ENCODE measurements around the gene STAC3.

STAC3 gene

GRCh38 chr12:57193706-57194245 lies 57.2 kb downstream of the STAC3 start:
- TF ChIP-seq CTCF (IDR thresholded peaks at IDR 0.05; ENCODE audit: low read depth, low read length): no peak
- no peak overlapping the region for H3K4me3 ChIP-seq (ENCODE audit: low read depth, low read length)
- in situ Hi-C loops (cut with HindIII; ENCODE audit: low sequenced_read_pairs): no loop called here

More at GRCh38 chr12:57193706-57194245, 57.2 kb downstream of the STAC3 start:
- no peak for DNase-seq (ENCODE audit: low read depth, low spot score)

Measured in astrocyte of the spinal cord (primary cell).